Measurements from ENCODE around the gene ADRA2C. TPM values are rescaled to one million over a fixed set of nuclear protein-coding genes. Genes with fewer than 3 reads are reported as not detected.

Gene ADRA2C
- total and polyA plus RNA-seq, 9 of the 15 experiments (the other 6 are each of a cell fraction or from before 2014, with no cell fraction given), result 0.06 to 0.58 (median 0.14) TPM; not detected in 2

- ChIA-PET CTCF (ENCODE audit: low intra/inter-chr PET ratio) (no interaction called here), POLR2A (interaction anchor here (1.2 kb wide), 1 partner anchor 11 kb away, joined by 3 read pairs; no protein-coding TSS in a partner anchor)
- BruUV-seq (replicated peaks), result no TSS peak
- Histone ChIP-seq H3K9ac (ENCODE audit: insufficient read depth in 1 of 2, low read depth in 2 of 2, low read length in 2 of 2) (no peak overlapping the region), H3K4me2 (ENCODE audit: insufficient read depth, low read length) (no peak overlapping the region), H3K79me2 (ENCODE audit: control insufficient read depth, insufficient read depth, low read length) (no peaks in the 10 kb centered on the region), H3K4me3 (no peak overlapping the region), H4K20me1 (replicated peaks; ENCODE audit: control insufficient read depth, insufficient read depth, low read length) (peaks cover 22% of the 10 kb centered on the region; the same call in 1 of the 2 replicates), H2AFZ (ENCODE audit: low read depth, low read length) (no peak overlapping the region), H3K27me3 (ENCODE audit: control insufficient read depth in 2 of 2, insufficient read depth in 2 of 2, low read length in 2 of 2) (peaks cover 29 to 64% of the 10 kb centered on the region in 2 experiments; a peak in 4 of 5 replicates), H3K9me1 (ENCODE audit: control insufficient read depth, insufficient read depth, low read length) (no peaks in the 10 kb centered on the region), H3K36me3 (ENCODE audit: control insufficient read depth, insufficient read depth, low read length) (no peaks in the 10 kb centered on the region), H3K27ac (ENCODE audit: extremely low read depth, low read depth, low read length) (no peak overlapping the region), H3K4me1 (replicated peaks in 1 of 2; ENCODE audit: control insufficient read depth in 2 of 2, insufficient read depth in 2 of 2, low read length in 2 of 2) (peaks cover 0 to 10% of the 10 kb centered on the region in 2 experiments; a peak in 2 of 5 replicates), H3K9me3 (replicated peaks; ENCODE audit: control insufficient read depth, insufficient read depth, low read depth, low read length) (no peaks in the 10 kb centered on the region)
- DNase-seq (ENCODE audit: extremely low read depth in 1 of 4, low spot score in 3 of 4) (no peak), ATAC-seq (no peak), FAIRE-seq (no peak)
- intact Hi-C loops (cut with micrococcal nuclease), result no loop called here
- WGBS (ENCODE audit: insufficient coverage, low coverage, missing lambda C conversion rate), result 2% methylated on average over 23 of the region's 24 CpGs
- no peak for TF ChIP-seq ATF4 (CRISPR knock-in tag; IDR thresholded peaks at IDR 0.05)
- TF ChIP-seq KDM4B (IDR thresholded peaks at IDR 0.05; ENCODE audit: borderline replicate concordance in 2 of 2, low read depth in 1 of 2), result no peak
- TF ChIP-seq SMAD3 (CRISPR knock-in tag; conservative IDR thresholded peaks at IDR 0.05), result no peak
- no peak for TF ChIP-seq CBFB (CRISPR knock-in tag; IDR thresholded peaks at IDR 0.05)
- no peak for TF ChIP-seq IRF1 (CRISPR knock-in tag; IDR thresholded peaks at IDR 0.05; ENCODE audit: borderline replicate concordance)
- TF ChIP-seq ZNF395 (CRISPR knock-in tag; IDR thresholded peaks at IDR 0.05), result no peak
- no peak for TF ChIP-seq PRPF4 (IDR thresholded peaks at IDR 0.05; ENCODE audit: insufficient read depth, low read depth, low read length, poor library complexity, severe bottlenecking)
- TF ChIP-seq, protein P1, sequence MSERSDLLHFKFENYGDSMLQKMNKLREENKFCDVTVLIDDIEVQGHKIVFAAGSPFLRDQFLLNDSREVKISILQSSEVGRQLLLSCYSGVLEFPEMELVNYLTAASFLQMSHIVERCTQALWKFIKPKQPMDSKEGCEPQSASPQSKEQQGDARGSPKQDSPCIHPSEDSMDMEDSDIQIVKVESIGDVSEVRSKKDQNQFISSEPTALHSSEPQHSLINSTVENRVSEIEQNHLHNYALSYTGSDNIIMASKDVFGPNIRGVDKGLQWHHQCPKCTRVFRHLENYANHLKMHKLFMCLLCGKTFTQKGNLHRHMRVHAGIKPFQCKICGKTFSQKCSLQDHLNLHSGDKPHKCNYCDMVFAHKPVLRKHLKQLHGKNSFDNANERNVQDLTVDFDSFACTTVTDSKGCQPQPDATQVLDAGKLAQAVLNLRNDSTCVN (CRISPR knock-in tag; IDR thresholded peaks at IDR 0.05), result no peak
- no peak for TF ChIP-seq PHF8 (IDR thresholded peaks at IDR 0.05; ENCODE audit: borderline replicate concordance, low read length)
- TF ChIP-seq ZFP36 (IDR thresholded peaks at IDR 0.05; ENCODE audit: low read depth, low read length, partially characterized antibody), result no peak
- no peak for TF ChIP-seq SIN3B (IDR thresholded peaks at IDR 0.05; ENCODE audit: low read depth)
- no peak for TF ChIP-seq TBL1XR1 (IDR thresholded peaks at IDR 0.05; ENCODE audit: low read length in 2 of 2)
- TF ChIP-seq, protein P2, sequence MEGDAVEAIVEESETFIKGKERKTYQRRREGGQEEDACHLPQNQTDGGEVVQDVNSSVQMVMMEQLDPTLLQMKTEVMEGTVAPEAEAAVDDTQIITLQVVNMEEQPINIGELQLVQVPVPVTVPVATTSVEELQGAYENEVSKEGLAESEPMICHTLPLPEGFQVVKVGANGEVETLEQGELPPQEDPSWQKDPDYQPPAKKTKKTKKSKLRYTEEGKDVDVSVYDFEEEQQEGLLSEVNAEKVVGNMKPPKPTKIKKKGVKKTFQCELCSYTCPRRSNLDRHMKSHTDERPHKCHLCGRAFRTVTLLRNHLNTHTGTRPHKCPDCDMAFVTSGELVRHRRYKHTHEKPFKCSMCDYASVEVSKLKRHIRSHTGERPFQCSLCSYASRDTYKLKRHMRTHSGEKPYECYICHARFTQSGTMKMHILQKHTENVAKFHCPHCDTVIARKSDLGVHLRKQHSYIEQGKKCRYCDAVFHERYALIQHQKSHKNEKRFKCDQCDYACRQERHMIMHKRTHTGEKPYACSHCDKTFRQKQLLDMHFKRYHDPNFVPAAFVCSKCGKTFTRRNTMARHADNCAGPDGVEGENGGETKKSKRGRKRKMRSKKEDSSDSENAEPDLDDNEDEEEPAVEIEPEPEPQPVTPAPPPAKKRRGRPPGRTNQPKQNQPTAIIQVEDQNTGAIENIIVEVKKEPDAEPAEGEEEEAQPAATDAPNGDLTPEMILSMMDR (IDR thresholded peaks at IDR 0.05 in 2 of 3, conservative IDR thresholded peaks at IDR 0.05 in 1 of 3; ENCODE audit: insufficient read depth in 2 of 3, low read depth in 1 of 3, low read length in 3 of 3), result no peak
- in situ Hi-C loops (cut with MboI), result loop anchor here (10.0 kb wide), 1 partner anchor 173 kb away; no protein-coding TSS in a partner anchor
These were observed 5.8 kb downstream of the ADRA2C start for GRCh38 chr4:3771939-3772495.

All from K562 (cell line).